ENCODE data around the gene ANKDD1A.

The ANKDD1A gene

GRCh38 chr15:64975390-64975789 lies 63.7 kb downstream of the ANKDD1A start:
- DNase-seq = no peak

GRCh38 chr15:64979252-64979710 lies 67.6 kb downstream of the ANKDD1A start:
- no peak for DNase-seq

- no peak for DNase-seq
Measured at GRCh38 chr15:64981812-64982431, 70.2 kb downstream of the ANKDD1A start.

- DNase-seq = no peak
Measured at GRCh38 chr15:64982472-64982871, 70.8 kb downstream of the ANKDD1A start.

GRCh38 chr15:64985366-64986033 lies 73.8 kb downstream of the ANKDD1A start:
- DNase-seq = no peak

GRCh38 chr15:64987136-64987535 lies 75.4 kb downstream of the ANKDD1A start:
- DNase-seq = no peak

GRCh38 chr15:64989416-64990167 lies 77.9 kb downstream of the ANKDD1A start, which contains the start of gene SPG21:
TSS of gene SPG21 (minus strand) at chr15:64989914. CDS start at chr15:64983569, 6,345 bp downstream.
- DNase-seq = peak; percentile 91

- DNase-seq = no peak
Measured at GRCh38 chr15:64990168-64990470, 78.4 kb downstream of the ANKDD1A start.

GRCh38 chr15:64991536-64992135 lies 79.9 kb downstream of the ANKDD1A start:
- no peak for DNase-seq

GRCh38 chr15:64993290-64993689 lies 81.6 kb downstream of the ANKDD1A start:
- no peak for DNase-seq

- DNase-seq = no peak
Measured at GRCh38 chr15:64997066-64997465, 85.4 kb downstream of the ANKDD1A start.

- DNase-seq = no peak
Measured at GRCh38 chr15:64997745-64998375, 86.2 kb downstream of the ANKDD1A start.

- no peak for DNase-seq
Measured at GRCh38 chr15:65004993-65005392, 93.3 kb downstream of the ANKDD1A start.

- DNase-seq = no peak
Measured at GRCh38 chr15:65006876-65007275, 95.2 kb downstream of the ANKDD1A start.
